Fibroblast of the conjunctiva (primary cell): ENCODE measurements around the gene ID3.

Experiments
- DNase-seq: peaks from one replicate; pipeline ENCODE4 v3.0.0-alpha.2; 2010; ENCODE audit warnings: low read depth

Gene ID3

DNA sequence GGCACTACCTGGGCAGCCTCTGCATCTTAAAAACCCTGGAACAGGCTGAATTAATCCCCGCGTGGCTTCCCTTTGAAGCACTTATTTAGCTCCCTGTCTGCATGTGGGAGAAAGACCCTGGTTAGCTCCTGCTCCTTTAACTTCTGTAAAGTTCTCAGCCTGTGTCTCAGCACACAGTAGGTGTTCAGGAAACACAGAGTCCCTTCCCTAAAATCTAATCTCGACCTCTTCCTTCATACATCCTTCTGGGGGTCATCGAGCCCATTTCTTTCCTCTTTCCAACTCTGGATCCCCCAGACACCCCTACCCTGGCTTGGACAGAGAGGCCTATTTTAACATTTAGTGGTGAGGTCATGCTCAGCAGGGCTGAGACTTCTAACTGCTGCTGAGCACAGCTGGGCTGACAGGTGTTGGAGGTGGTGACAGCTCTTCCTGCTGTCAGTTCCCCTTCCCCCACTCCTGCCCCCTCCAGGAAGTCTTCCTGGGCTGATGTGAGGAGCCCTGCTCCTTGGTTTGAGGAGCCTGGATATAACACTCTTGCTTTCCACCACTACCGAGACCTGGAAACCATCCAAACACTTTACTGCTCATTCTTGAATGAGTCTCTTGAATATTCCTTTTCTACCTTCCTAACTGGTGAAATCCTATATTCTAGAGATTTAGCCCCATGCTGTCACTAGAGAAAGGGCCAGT is 33.6 kb downstream of the ID3 start:
- no peak for DNase-seq

- no peak for DNase-seq
Measured at GRCh38 chr1:23524716-23525401, 34.4 kb downstream of the ID3 start.

GRCh38 chr1:23524163-23524562 is 35.1 kb downstream of the ID3 start:
- no peak for DNase-seq

DNA sequence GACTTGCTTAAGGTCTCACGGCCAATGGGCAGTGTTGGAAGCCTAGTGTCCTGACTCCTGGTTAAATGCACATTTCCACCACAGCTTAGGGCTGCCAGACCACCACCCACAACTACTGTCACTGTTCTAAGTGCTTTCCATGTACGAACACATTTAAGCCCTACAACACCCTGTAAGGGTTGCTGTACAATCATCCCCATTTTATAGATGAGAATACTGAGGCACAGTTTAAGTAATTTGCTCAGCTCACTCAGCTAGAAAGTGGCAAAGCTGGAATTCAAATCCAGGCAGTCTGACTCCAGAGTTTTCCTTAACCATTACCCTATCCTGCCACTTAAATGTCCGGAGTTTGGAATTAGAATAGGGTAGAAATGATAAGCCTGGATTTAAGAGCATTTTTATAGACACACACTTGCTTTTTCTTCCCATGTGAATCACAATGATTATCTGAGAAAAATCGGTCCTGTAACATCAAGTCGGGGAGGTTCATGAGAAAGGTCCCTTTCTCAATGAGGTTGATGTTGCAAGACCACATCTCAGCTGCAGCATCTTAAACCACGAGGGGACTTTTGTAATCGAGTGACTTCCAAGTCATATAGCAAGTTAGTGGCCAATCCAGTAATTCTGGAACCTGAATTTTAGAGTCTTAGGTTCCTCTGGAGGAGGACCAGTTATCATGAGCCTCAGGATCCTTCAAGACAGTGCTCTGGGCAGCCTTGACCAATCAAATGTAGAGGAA is 36.9 kb downstream of the ID3 start:
- DNase-seq: no peak

DNA sequence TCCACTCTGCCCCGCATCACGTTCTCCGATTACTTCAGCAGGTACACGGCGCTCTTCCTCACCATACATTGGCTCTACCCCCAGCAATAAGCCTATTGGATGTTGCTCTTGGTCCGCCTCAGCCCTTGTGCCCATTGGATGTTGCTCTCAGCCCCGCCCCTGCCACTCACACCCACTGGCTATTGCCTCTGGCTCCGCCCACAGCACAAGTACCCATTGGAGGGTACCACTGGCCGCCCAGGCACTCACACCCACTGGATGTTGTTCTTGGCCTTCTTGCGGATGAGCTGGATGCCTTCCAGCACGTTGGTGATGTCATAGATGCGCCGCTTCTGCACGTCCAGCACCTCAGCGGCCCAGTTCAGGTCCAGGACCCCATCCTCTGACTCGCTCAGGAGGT is 37.7 kb downstream of the ID3 start:
- DNase-seq: no peak

- no peak for DNase-seq
Measured at GRCh38 chr1:23517581-23517980, 41.7 kb downstream of the ID3 start.

DNA sequence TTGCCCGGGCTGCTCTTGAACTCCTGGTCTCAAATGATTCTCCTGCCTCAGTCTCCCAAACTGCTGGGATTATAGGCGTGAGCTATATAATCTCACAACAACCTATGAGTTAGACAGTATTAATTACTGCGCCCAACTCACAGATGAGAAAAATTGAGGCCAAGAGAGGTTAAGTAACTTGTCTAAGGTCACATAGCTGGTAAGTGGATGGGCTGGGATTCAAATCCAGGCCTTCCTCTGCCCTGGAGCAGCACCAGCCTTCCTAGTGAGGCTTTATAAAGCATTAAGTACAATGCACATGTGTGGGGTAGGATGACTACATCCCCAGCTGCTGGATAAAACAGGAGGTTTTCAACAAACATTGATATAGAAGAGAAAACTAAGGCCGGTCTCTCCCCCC is 43.4 kb downstream of the ID3 start:
- DNase-seq: no peak

DNA sequence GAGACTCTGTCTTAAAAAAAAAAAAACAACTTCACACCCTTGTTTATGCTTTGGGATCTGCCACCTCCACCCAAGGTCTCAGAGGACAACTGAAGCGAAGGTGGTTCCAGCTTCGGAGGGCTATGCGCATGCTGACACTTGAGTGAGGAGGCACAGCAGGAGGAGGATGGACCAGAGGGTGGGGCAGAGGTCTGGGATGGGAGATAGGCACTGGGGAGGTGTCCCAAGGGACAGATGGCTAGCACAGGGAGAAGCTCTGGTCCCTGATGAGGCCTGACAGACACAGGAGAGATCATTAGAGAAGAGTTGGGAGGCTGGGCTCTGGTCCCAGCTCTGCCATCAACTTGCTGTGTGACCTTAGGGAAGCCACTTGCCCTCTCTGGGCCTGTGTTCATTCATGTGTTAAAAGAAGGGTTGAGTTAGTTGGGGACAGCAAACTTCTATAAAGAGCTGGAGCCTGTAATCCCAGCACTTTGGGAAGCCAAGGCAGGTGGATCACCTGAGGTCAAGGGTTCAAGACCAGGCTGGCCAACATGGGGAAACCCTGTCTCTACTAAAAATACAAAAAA is 45.1 kb downstream of the ID3 start:
- DNase-seq: no peak

- no peak for DNase-seq
Measured at GRCh38 chr1:23509896-23510295, 49.4 kb downstream of the ID3 start.
